ENCODE data around the gene MAPK1IP1L.
"Not testable (repeated sequence)": the region's sequence is repeated elsewhere in the genome, so short reads cannot be mapped to it uniquely, and the experiment has no call there.

The MAPK1IP1L gene

DNA sequence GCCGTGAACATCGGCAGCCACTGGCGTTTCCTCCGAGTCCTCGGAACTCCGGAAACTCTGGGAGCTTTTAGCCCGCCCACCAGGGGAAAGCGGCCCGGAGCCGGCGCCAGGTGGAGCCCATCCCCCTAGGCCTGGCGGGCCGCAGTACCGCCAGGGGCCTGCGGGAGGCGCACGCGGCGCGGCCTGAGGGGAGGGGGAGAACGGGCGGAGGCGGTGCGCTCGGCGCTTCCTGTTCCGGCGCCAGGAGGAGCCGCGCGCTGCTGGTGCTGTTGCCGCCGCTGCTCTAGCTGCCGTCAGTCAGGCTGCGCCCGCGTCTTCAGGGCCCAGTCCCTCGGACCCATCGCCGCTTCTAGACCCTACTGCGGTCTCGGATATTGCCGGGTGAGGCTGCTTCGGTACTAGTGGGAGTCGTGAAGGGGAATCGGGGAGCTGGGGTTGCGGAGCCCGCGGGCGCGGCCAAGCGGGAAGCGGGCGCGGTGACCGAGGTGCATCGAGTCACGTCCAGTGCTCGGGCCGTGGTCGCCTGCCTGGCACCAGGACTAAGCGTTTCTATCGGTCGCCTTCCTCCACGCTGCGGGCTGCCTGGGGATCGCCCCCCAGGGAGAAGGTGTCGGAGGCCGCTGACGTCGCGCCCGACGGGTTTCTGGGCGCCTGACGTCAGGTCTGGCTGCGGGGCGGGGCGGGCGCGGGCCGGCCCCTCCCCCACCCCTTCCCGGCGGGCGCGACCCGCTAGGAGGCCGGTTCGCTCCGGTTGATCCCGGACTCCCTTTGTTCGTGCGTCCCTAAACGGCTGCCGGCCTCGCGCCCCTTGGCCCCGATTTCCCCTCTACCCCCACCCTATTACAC lies at the start of gene MAPK1IP1L:
Gene MAPK1IP1L, plus strand, starts transcription at position 225 of the 846 bp plus-strand sequence. CDS start 10,037 bp downstream, outside the sequence.
- DNase-seq: peak; percentile 92 to 93

DNA sequence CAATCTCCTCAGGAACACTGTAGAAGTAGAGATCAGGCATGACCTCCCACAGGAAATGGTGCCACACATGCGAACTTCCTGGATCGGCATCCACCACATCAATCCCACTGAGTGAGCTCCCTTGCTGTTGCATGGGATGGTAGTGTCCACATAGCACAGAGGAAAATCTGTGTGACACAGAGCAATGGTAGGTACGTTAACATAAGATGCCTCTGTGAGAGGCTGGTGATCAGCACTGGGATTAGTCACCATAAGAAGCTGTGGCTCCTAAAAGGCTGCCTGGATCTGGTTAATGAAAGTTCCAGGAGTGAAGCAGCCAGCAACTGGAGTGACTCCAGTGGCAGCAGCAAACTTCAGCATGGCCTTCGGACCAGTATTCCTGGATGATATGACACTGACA lies 46.4 kb upstream of the MAPK1IP1L start:
- DNase-seq: no peak

DNA sequence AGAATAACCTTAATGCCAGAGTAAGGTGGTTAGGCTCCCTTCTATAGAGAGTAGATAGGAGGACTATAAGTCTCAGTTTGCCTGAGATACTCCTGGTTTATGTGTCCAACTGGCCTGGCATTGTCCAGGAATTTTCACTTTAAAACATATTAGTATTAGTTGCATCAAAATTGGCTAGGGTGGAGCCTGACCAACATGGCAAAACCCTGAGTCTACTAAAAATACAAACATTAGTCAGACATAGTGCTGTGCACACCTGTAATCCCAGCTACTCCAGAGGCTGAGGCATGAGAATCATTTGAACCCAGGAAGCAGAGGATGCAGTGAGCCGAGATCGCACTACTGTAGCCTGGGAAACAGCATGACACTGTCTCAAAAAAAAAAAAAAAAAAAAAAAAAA lies 36.4 kb upstream of the MAPK1IP1L start:
- no peak for DNase-seq

DNA sequence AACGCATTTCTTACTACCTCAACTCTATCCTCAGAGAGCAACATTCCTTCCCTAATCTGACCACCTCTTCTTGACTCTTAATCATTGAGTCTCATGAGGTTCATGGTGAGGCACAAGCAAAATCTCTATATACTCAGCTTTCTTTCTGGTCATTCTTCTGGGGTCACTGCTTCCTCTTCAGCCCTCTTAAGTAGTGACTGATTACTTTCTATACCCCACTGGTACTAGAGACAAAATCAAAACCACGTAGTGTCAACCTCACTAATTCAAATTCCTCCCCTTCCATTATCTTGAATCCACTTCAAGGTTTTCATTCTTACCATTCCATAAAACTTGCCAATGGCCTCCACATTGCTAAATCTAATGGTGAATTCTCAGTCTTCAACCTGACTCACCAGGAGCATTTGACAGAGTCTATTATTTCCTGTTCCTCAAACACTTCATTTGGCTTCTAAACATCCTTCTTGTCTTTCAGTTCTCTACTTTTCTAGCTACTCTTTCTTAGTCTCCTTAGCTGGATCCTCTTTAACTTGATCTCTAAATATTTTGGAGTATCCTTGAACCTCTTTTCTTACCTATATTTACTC lies 31.4 kb upstream of the MAPK1IP1L start:
- DNase-seq: no peak

DNA sequence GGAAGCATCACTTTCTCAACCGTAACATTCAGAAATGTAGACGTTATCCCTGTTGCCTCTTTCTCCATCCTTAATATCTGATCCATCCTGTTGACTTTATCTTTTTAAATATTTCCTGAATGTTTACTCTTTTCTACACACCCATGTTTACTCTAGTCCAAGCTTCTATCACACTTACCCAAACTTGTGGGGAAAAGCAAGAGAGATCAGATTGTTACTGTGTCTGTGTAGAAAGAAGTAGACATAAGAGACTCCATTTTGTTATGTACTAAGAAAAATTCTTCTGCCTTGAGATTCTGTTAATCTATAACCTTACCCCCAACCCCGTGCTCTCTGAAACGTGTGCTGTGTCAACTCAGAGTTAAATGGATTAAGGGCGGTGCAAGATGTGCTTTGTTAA lies 27.1 kb upstream of the MAPK1IP1L start:
- DNase-seq: not testable (repeated sequence)

DNA sequence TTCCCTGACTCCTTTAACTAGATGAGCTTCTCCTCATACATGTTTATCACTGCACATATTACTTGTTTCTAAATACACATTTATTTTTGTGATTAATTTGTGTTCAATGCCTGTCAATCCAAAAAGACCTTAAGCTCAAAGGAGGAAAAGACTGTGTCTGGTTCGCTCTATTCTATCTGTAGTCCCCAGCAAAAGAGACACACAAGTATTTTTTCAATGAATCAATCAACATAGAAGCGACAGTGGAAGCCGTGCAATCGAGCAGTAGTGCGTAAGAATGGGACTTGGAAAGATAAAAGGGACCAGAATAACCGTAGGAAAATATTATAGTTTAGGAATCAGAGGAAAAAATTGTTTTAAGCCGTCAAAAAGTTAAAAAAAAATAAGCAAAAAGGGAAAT lies 25.5 kb upstream of the MAPK1IP1L start:
- no peak for DNase-seq

DNA sequence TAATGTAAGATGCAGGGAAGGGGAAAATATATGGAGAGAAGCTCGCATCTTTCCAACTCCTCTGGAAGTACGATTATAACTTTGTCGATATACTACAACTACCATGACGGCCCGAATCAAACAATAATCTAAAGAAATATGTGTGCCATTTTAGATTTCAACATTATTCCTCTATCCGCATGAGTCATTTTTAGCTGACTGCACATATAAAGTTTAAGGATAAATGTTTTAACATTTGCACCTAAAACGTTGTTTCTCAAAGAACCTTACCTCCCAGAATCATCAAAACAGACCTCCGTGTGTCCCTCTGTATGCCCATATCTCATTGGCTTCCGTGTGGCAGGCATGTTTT lies 25.0 kb upstream of the MAPK1IP1L start:
- no peak for DNase-seq

DNA sequence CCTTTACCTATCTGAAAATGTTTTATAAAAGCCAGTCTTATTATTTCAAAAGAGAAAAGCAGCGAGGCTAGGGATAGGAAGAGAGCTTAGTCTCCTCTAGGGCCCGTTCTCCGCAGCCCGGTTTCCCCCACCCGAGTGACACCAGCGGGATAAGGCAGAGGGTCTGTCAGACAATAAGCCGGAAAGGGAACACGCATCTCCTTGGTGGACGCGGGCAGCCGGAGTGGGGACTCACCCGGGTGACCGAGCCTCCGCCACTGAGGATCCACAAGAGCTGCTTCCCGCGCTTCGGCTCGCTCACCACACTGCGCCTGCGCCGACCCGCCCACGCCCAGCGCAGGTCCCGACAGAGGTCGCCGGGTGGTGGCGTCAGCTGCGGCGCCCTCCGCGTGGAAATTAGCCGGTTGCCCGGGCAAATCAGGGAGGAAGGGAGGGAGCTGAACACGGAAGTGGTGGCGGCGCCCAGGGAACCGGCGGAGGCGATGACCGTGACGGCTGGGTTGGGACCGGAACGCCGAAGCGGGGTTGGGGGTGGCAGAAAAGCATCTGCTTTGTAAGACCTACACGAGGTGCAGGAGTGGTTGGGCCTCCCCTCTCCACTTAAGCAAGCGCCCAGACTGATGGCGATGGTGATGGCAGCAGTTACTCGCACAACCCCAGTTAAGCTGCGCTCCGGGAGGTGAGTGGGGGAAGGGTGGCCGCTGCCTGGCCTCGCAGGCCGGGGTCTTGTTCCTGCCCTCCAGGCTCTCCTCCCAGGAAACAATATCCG lies 24.5 kb upstream of the MAPK1IP1L start, which contains the start of the genes SOCS4 and WDHD1:
Gene SOCS4, plus strand, starts transcription at position 444 of the 769 bp plus-strand sequence. CDS start 15,806 bp downstream, outside the sequence.
Gene WDHD1, minus strand, starts transcription at position 307 of the 769 bp plus-strand sequence. CDS start 312 bp downstream, outside the sequence.
- peak; percentile 98 to 99 for DNase-seq

DNA sequence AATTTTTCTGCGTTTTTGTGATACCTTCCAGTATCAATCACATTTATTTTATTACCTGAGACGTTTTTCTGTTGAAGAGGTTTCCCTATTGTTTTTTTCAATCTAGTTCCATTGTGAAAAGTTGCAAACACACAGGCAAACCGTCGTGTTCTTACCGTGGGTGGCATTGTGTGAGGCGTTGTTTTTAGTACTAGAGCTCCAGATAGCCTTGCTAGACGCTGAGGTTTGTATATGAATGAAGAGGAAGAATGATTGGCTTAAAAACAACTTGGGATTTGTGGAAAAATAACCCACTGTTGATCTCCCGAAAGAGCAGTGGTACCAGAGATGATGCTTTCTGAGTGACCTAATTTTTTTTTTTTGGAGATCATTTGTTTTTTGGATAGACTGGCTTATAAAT lies 23.4 kb upstream of the MAPK1IP1L start:
- DNase-seq: no peak

DNA sequence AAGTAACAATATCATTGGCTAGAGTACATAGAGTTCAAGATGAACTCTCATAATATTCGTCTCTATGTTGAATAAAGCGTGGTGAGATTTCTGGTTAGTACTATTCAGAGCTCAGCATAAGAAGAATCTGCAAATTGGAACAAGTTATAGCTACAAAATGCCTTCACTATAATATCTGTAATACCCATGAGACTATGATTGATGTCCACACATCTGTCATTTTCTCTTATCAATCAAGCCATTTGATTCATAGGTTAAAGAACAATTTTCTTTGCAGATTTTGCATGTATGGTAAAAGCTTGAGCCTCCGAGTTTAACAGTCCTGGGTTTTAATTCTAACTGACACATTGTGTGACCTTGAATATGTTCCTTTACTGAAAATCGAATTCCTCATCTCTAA lies 23.0 kb upstream of the MAPK1IP1L start:
- no peak for DNase-seq

DNA sequence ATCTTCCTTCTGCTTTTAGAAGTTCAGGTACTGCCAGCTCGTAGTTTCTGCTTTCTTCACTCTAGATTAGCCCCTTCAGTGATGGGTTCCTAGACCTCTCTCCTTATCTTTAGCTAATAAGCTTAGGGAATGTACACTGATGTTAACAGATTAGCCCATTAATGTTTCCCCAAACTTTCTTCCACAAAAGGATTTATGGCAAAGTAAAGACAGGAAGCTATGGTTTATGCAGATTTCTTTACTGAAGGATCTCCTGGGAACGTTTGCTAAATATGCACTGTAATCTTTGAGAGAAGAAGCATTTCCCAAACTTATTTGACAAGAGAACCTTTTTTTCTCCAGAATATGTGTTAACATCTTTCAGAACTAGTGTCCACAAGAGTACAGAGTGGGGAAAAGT lies 20.3 kb upstream of the MAPK1IP1L start:
- DNase-seq: no peak

DNA sequence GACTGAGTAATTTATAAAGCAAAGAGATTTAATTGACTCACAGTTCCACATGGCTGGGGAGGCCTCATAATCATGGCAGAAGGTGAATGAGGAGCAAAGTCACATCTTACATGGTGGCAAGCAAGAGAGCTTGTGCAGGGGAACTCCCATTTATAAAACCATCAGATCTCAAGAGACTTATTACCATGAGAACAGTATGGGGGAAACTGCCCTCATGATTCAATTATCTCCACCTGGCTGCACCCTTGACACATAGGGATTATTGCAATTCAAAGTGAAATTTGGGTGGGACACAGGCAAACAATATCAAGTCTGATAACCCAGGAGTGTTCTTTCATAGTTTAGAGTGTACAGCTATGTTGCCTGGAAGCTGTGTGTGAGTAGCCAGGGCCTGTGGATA lies 13.5 kb upstream of the MAPK1IP1L start:
- not testable (repeated sequence) for DNase-seq

DNA sequence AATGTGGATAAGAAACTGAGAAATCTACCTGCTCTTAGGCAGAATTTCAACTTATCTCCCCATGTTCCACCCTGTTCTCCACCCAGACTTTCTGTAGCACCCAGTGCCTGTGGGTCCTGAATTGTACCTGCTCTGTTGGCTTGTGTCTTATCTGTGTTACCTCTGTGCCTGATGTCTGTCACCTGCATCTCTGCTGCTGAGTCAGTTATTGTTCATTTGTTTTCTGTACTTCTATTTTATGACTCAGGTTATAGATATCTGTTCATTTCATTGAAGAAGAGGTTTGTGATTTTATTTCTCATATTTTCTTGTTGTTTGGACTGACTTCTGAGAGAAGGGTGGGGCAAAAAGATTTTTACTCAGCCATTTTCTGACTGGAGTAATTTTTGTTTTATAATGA lies 12.7 kb upstream of the MAPK1IP1L start:
- no peak for DNase-seq

DNA sequence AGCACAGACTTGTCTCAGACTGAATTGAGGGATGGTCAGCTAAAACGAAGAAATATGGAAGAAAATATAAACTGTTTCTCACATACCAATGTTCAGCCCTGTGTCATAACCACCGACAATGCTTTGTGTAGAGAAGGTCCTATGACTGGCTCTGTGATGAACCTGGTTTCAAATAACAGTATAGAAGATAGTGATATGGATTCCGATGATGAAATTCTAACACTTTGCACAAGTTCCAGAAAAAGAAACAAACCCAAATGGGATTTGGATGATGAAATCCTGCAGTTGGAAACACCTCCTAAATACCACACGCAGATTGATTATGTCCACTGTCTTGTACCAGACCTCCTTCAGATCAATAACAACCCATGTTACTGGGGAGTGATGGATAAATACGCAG lies 7.9 kb upstream of the MAPK1IP1L start:
- no peak for DNase-seq

DNA sequence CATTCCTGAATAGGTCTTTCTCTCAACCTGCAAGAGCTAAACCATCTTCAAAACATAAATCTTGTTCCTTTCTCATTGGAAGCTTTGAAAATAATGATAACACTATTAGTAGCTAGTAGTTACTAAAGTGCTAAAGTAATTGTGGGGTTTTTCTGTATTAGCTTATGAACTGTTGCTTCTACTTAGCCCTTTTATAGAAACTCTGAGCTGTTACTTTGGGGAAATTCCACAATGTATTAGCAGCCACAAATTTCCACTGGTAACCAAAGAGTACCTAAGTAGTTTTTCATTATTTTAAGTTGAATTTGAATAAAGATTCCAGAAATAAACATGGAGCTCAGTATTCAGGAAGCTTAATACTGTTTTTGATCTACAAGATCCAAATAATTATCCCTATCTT lies 6.4 kb upstream of the MAPK1IP1L start:
- no peak for DNase-seq

DNA sequence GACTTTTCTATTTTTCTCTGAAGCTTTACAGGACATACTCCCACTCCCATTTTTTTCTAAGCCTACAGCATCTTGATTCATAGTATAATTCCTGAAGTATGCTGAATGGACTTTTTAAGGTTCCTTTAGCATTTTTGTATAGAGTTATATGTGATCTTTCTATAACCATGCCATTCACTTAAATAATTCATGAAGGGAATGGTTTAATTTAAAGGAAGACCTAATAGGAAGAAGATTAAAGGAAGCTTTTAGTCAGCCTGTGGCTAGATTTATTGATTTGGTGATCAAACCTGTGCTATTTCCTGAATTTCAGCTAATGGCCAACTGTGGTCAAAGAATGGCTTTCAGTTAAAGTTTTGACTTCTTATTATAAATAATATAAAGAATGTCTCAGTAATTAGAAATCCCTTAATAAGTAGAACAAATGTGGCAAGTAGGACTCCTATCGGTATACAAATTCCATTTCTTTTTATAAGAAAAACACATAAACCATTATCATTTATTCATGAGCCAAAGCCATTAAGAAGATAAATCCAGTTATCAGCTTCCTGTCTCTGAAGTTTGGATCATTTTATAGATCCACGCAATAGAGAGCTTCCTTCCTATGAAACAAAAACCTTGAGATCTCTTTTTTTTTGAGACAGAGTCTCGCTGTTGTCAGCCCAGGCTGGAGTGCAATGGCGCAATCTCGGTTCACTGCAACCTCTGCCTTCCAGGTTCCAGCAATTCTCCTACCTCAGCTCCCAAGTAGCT lies 4.0 kb upstream of the MAPK1IP1L start:
- no peak for DNase-seq

DNA sequence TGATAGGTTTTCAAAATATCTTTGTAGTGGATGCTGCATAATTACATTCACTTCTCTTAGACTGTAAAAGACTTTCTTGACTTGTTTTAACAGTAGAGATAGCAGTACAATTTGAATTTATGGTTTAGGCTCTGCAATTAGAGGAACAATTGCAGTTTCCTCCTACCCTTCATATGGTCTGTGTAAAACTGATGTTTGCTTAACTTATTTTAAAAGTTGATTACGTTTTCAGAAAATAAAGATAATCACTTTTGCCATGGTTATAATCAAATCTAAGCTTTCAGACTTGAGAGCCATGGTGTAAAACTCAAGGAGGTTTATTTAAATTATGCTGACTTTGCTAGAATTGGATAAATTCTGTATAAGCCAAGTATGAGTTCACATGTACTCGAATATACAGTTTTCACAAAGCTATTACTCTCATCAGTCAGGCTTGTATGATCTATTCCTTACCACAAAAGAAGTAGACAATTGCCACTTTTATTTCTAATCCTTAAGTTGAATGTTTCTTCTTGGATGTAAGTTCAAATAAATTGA lies 2.5 kb upstream of the MAPK1IP1L start:
- no peak for DNase-seq

DNA sequence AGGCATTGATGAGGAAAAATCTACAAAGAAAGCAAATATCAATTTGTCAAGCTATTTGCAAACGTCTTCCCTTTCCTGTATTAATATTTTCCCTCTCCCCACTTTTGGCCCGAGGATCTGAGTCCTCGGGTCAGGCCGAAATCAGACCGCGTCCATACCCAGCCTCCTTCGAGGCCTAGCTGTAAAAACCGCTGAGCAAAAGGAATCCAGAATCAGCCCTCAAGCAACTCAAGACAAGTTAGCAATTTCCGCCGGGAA lies 353 bp upstream of the MAPK1IP1L start:
- no peak for DNase-seq

DNA sequence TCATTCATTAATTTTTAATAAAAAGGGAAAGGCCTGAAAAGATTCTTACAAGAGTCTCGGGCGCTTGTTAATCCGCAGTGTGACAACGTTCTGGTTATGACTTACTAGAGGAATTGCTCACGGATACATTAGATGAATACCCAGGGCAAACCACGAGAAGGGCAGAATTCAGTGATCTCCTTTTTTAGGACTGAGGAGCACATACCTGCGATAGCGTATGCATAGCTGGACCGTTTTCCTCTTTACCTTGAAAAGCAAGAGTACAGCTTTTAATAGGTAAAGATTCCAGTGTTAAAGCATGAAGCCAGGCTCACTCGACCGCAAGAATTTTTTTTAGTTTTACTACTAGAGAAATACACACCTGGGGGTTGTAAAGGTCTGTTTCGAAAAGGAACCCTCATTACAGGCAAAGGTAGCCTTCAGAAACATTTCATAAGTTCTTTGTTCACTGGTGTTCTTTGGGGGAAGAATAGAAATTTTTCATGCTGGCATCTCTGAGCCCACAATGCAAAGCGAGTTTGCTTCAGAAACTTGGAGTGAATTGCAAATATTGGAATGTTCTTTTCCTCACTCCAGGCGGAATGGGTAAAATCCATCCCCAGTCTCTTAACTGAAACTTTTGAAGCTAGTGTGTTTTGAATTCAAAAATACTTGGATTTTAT lies 953 bp downstream of the MAPK1IP1L start:
- DNase-seq: no peak

DNA sequence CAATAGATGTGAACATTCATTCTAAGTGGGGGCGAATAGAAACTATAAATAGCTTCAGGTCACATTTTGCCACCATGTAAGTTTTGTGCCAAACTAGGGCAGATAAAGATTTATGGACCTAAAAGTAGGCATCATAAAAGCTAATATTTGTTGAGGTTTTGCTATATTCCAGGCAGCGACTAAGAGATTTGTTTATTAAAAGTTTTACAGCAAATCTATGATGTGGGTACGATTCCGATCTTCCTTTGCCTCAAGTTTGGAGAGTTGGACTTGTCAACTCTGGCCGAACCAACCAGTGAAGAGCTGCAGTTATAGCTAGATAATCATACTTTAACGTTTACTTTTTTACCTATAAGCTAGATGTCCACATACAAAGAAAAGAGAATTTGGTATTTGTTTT lies 1.6 kb downstream of the MAPK1IP1L start:
- no peak for DNase-seq

DNA sequence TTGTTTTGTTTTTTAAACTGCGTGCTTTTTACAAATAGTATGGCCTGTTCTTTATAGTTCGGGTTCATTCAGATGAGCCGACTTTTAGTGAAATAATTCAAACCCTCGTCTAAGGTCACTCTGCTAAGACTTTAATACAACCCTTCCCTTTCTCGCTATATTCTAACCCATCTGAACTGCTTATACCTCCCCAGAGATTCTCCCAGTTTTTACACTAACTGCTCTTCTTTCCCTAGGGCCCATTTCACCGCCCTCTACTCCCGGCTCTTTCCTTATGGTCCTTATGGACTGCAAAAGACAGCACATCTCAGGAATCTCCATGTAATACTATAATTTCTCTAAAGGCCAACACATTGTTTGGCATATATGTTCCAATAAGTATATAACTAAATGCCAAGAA lies 2.1 kb downstream of the MAPK1IP1L start:
- no peak for DNase-seq

DNA sequence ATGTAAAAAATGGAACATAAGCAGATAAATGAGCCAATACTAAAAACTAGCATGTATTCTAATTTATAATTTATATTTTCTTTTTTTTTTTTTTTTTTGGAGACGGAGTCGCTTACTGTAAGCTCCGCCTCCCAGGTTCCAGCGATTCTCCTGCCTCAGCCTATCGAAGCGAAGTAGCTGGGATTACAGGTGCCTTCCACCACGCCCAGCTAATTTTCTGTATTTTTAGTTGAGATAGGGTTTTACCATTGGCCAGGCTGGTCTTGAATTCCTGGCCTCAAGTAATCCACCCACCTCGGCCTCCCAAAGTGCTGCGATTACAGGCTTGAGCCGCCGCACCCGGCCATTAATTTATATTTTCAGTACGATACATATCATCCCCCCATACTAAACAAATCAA lies 2.7 kb downstream of the MAPK1IP1L start:
- DNase-seq: no peak
